Dermis blood vessel endothelial cell (primary cell): ENCODE data around the gene ICE2. TPM values are rescaled to one million over a fixed set of nuclear protein-coding genes. Genes with fewer than 3 reads are reported as not detected.

Experiments used
- DNase-seq: peaks from one replicate; pipeline ENCODE4 v3.0.0; 2010
- total RNA-seq: library from RNA; depleted of rRNA; stranded (reverse); fragments of >200 nt; gene quantifications from 2 replicates; pipeline ENCODE4 v1.2.3, GENCODE V29; 2014

ICE2 gene
- total RNA-seq, 1 donor from 2014 or later, result 30.8 TPM

- DNase-seq, result no peak
These were observed 109.2 kb downstream of the ICE2 start for GRCh38 chr15:60369696-60370095.

Other genes starting within 250 kb of the ICE2 start
- gene ANXA2, start 81.2 kb downstream of the ICE2 start, total RNA-seq, result 3,547 and 3,999 TPM in 2 replicates